GM13976 (cell line): Measurements from ENCODE around the gene GFPT1.
A peak's percentile ranks its signal among the peaks of the same experiment; 100 is the strongest.

Source experiments
- DNase-seq: peaks from one replicate; pipeline ENCODE4 v3.0.0; 2012; ENCODE audit warnings: low spot score
- in situ Hi-C: fragments of 300-500 bp; cut with MboI; formaldehyde crosslinking; loops from one replicate; pipeline ENCODE4 v1.12.0; 2022; ENCODE audit warnings: low sequenced_read_pairs, mixed read lengths, inconsistent platforms; ENCODE audit not compliant: unreplicated experiment
- TF ChIP-seq, protein P1 (sequence below): IDR thresholded peaks from 2 replicates; pipeline ENCODE4 v1.5.1; 2012; ENCODE audit warnings: borderline replicate concordance, mild to moderate bottlenecking; ENCODE audit not compliant: insufficient read depth; ENCODE audit errors: extremely low read depth, missing control alignments, control extremely low read depth

Gene GFPT1

DNA sequence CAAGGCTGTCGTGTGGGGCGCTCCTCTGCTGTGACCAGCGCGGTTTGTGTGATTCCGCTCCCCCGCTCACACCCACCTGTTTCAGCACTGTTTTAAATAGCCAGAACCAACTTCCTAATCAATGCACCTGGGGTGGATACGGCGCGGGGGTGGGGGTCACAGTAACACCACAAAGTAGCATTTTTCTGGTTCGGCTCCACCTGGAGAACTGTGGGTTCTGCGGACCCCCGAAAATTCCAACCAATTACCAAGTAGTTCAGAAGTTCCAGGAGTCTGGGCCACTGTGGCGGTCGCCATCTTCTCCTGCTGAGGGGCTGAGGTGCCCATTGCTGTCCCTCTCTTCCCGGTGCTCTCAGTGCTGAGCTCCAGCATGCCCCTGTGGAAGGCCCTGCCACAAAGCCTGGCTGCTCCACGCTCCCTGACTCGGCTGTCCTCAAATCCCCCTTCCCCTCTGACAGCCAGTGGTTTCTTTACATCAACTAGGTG, 79.4 kb downstream of the GFPT1 start:
- TF ChIP-seq, protein P1, sequence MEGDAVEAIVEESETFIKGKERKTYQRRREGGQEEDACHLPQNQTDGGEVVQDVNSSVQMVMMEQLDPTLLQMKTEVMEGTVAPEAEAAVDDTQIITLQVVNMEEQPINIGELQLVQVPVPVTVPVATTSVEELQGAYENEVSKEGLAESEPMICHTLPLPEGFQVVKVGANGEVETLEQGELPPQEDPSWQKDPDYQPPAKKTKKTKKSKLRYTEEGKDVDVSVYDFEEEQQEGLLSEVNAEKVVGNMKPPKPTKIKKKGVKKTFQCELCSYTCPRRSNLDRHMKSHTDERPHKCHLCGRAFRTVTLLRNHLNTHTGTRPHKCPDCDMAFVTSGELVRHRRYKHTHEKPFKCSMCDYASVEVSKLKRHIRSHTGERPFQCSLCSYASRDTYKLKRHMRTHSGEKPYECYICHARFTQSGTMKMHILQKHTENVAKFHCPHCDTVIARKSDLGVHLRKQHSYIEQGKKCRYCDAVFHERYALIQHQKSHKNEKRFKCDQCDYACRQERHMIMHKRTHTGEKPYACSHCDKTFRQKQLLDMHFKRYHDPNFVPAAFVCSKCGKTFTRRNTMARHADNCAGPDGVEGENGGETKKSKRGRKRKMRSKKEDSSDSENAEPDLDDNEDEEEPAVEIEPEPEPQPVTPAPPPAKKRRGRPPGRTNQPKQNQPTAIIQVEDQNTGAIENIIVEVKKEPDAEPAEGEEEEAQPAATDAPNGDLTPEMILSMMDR, result no peak
- peak; percentile 29 for DNase-seq
- in situ Hi-C loops, result loop anchor here (10.0 kb wide), 1 partner anchor 283 kb away; no protein-coding TSS in a partner anchor

DNA sequence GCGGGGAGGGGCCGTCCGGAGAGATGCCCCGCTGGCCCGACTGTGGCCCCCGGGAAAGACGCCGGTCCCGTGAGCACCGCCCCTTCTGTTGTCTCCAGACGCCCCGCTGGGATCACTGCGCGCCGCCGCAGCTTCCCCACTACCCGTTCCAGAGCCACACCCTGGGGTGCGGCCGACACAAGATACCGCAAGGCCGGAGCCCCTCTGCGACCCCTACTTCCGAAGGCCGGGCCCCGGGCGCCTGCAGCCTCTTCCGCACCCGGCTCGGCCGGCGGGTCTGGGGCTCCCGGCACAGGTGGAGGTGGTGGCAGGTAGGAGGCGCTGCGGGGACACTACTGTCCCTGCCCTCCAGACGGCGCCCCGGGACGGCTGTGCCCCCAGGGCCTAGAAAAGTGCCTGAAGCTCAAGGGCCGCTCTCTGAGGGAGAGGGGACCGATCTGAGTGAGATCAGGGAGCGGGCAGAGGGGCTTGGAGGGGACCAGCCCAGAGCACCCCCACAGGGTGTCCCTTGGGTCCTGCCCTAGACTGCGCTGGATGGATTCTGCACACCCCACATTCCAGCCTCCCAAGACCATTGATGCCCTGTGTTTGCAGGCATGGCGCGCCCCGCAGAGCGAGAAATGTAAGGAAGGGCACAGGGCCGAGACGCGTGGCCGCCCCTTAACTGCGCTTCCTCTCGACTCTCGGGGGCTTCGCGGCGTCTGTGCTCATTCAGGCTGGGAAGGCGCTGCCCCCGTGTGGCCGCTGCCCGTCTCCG, 80.0 kb downstream of the GFPT1 start:
- TF ChIP-seq, protein P1, result peak; percentile 95
- peak; percentile 94 for DNase-seq
- in situ Hi-C loops, result loop anchor here (10.0 kb wide), 1 partner anchor 282 kb away; no protein-coding TSS in a partner anchor

DNA sequence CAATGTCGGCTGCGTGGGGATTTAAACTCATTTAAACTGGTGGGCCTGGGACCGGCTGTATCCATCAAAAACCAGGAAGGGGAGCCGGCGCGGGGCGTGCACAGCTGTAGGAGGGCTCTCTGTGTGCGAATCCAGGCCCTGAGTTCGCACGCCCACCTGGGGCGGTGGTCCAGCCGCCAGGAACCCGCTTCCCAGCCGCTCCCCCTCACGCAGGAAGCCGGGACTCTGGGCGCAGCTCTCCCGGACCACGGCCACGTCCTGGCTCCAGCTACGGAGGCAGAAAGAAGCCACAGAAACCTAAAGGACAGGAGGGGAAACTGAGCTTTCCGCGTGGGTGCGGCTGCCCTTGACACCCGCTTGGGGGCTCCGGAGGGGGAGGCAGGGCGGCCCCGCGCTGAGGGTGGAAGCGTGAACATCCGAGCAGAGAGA, 80.6 kb downstream of the GFPT1 start:
- in situ Hi-C loops, result loop anchor here (10.0 kb wide), 1 partner anchor 282 kb away; no protein-coding TSS in a partner anchor
- TF ChIP-seq, protein P1, result no peak
- no peak for DNase-seq

DNA sequence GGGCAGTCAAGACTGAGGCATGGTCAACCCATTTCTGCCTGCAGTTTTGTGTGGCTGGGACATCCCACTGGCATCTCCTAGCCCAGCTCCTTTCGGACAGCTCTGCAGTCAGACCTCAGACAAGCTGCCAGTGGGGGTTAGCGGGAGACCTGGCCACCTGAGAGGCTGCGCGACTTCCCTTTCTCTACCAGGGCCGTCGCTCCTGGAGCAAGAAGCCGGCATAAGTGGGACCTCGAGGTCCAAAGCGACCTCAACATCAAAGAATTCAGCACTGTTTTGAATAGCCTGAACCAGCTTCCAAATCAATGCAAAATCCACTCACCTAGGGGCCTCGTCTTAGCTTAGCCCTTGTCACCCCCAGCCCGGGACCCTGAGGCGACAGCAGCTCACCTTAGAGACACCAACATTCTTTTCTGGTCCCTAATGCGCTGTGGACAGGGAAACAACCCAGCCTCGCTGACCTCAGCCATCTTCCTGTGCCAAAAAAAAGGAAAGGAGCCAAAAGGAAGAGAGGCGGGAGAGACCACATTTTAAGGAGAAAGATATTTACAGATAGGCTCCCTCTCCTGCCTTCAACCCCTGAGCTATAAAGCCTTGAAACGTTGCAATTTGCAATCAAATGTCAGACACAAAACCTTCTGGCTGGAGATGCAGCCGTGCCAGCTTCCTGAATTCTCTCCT, 81.2 kb downstream of the GFPT1 start:
- in situ Hi-C loops, result loop anchor here (10.0 kb wide), 1 partner anchor 281 kb away; no protein-coding TSS in a partner anchor
- DNase-seq, result peak; percentile 34
- TF ChIP-seq, protein P1, result no peak

DNA sequence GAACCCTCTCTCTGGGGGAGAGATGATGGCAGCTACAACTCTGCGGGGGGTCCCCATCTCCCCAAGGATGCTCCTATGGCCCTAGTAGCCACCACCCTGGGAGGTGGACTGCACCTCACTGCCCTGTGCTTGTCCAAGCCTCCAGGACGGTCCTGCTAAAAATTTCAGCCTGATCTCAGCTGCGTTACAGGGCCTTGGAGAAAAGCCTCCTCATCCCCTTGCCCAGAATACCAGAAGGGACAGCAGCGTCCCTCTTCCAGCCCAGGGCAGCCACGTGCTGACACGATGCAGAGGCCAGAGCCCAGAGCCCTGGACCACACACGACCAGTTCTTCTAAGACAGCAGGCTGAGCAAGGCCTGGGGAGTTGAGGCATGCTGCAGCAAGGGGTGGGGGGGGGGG, 81.9 kb downstream of the GFPT1 start:
- TF ChIP-seq, protein P1, result no peak
- in situ Hi-C loops, result loop anchor here (10.0 kb wide), 1 partner anchor 280 kb away; no protein-coding TSS in a partner anchor
- no peak for DNase-seq

DNA sequence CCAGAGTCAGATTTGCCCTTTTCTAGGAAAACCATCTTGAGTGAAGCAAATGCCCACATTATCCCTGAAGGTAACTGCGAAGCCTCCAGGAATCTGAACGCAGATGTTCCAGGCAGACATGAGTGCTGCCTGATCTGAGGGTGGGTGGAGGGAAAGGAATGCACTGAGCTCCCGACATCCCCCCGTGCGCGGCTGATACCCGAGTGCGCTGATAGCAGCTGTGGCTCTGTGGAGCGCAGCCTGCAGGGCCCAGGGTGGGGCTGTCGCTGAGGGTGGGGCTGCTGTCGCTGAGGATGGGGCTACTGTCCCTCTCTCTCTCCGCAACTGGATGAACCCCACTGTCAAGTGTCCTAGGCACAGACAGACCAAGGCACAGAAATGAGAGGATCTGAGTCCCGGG, 82.4 kb downstream of the GFPT1 start:
- no peak for DNase-seq
- in situ Hi-C loops, result loop anchor here (10.0 kb wide), 1 partner anchor 280 kb away; no protein-coding TSS in a partner anchor
- TF ChIP-seq, protein P1, result no peak
